GM18861 (cell line): ENCODE results near the gene B4GALT2.

Experiments used
- ATAC-seq: cut with Tn5 transposase; IDR thresholded peaks from one replicate; pipeline ENCODE4 v1.9.1; 2021; ENCODE audit not compliant: unreplicated experiment

Gene B4GALT2

DNA sequence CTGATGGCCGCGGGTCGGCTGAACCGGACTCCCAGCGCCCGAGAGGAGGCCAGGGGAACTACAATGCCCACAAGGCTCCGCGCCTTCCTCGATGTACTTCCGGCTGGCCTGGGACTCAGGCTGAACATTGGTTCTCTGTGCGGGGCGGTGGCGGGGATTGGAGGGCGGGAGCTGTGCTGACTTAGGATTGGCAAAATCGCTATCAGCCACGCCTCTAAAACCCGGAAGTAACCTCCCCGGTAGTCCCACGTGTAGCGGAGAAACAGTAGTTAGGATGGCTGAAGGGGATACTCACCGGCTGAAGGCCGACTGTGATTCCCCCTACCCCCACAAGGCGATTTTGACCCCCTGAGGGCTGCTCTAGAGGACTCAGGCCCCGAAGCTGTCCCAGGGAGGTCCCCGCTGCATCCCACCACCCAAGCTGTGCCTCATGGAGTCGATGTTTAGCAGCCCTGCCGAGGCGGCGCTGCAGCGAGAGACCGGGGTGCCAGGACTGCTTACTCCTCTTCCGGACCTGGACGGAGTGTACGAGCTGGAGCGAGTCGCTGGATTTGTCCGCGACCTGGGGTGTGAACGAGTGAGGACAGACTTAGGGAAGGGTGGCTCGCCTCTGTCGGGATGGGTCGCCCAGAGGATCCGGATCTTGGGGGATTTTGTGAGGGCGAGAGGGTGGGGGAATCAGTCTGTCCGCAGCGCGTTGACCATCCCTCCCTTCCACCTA, 9.1 kb upstream of the B4GALT2 start, which contains the start of gene DPH2:
Gene DPH2 (plus strand): TSS at position 265 of the 721 bp plus-strand sequence. CDS start 166 bp downstream, at position 431.
- peak; percentile 75 for ATAC-seq

DNA sequence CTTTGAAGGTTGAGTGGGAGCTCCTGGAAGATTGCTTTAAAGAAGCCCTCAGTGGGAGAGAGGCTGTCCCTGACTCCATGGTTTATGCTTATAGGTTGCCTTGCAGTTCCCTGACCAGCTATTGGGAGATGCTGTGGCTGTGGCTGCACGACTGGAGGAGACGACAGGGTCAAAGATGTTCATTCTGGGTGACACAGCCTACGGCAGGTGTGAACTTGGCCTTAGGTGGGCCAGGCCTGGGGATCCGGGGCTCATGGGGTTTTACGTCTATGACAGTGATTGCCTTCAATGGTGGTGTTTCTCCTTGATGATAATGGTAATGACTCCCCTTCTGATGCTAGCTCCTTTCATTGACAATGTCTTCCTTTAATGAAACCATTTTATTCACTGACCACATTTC, 8.5 kb upstream of the B4GALT2 start:
- ATAC-seq: no peak

DNA sequence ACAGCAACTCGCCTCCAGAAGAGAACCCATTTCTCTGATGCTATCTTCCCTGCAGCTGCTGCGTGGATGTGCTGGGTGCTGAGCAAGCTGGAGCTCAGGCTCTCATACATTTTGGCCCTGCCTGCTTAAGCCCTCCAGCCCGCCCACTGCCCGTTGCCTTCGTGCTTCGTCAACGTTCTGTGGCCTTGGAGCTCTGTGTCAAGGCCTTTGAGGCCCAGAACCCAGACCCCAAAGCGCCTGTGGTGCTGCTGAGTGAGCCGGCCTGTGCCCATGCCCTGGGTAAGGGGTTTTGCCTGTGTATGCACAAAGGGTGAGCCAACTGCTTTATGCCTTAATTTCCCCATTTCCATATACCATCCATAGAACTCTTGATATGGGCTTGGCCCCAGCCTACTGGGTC, 8.1 kb upstream of the B4GALT2 start:
- ATAC-seq: no peak

DNA sequence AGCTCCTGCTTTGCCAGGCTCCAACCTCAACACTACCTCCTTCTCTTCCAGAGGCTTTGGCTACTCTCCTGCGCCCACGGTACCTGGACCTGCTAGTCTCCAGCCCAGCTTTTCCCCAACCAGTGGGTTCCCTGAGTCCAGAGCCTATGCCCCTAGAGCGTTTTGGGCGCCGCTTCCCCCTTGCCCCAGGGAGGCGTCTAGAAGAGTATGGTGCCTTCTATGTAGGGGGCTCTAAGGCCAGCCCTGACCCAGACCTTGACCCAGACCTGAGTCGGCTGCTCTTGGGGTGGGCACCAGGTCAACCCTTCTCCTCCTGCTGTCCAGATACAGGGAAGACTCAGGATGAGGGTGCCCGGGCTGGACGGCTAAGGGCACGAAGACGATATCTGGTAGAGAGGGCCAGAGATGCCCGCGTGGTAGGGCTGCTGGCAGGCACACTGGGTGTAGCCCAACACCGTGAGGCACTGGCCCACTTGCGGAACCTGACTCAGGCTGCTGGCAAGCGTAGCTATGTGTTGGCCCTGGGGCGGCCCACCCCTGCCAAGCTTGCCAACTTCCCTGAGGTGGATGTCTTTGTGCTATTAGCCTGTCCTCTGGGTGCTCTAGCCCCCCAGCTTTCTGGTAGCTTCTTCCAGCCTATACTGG, 7.6 kb upstream of the B4GALT2 start:
- no peak for ATAC-seq

DNA sequence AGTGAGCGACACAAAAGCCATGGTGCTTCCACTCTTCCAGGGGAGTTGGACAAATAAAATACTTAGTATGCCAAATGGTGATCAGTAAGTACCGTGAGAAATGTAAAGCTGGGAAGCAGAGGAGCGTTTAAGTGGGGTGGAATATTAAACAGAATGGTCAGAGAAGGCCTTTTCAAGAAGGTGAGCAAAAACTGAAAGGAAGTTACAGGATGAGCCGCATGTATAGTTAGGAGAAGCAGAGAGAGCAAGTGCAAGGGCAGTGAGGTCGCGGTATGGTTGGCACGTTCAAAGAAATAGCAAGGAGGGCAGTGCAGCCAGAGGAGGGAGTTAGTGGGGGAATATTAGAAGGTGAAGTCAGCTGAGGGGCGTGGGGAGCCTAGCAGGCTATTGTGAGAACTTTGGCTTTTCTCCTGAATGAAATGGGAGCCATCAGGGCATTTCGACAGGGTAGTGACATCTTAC, 5.0 kb upstream of the B4GALT2 start:
- ATAC-seq: no peak

DNA sequence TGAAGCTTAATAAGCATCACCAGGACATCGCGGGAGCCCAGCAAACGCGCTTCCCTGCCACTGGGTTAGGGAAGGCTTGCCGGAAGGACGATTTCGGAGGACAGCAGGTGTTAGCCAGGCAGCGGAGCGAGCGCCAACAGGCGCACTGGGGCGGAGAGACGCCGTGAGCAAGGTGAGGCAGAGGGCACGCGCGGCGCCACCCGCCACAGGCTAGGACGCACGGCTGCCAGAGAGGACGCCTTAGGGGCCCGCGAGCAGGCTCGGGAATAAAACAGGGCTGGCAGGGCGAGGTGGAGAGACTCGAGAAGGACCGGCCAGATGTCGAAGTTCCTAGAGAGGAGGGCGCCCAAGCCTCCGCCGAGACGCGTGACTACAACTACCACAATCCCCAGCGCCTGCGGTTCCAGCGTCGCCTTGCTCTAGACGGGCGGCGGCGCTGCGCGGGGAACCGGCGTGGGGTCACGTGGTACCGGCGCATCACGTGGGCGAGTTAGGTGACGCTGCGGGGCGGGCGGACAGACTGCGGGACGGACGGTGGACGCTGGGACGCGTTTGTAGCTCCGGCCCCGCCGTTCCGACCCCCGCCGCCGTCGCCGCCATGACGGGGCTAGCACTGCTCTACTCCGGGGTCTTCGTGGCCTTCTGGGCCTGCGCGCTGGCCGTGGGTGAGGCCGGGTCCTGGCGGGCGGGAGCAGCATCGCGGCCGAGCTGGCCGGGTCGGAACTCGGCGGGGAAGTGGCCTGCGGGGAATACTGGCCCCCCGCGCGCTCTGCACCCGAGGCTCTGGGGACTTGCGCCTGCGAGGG, 4.4 kb upstream of the B4GALT2 start, which contains the start of gene ATP6V0B:
Gene ATP6V0B (plus strand): TSS at position 518 of the 806 bp plus-strand sequence. CDS start 81 bp downstream, at position 599.
- peak; percentile 51 for ATAC-seq

DNA sequence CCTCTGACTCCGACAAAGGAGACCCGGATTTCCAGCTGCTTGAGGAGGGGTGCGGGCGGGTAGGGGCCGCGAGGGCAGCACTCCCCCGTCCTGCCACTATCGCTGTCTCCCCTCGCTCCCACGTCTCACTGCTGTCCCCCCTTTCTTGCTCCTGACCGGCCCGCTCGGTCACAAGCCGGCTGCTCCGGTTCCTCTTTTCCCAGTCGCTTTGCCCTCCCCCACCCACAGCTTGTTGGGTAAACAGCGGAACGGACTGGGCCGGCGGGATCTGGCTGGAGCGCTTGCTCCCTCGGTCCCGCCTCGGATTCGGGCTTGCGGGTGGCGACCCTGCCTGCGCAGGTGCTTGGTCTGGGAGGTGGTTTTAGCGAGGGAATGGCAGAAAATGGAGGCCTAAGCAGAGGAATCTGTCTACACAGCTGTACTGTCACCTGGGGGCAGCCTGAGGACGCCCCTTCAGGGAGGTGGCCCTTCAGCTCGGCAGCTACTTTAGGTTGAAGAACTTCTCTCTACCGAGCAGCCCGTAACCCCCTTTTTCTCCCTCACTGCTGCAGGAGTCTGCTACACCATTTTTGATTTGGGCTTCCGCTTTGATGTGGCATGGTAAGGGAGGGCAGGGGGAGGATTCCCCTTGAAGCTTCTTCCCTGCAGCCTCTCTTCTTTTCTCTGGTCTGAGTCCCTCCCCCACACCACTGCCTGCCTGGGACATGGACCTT, 3.6 kb upstream of the B4GALT2 start:
- ATAC-seq: no peak

DNA sequence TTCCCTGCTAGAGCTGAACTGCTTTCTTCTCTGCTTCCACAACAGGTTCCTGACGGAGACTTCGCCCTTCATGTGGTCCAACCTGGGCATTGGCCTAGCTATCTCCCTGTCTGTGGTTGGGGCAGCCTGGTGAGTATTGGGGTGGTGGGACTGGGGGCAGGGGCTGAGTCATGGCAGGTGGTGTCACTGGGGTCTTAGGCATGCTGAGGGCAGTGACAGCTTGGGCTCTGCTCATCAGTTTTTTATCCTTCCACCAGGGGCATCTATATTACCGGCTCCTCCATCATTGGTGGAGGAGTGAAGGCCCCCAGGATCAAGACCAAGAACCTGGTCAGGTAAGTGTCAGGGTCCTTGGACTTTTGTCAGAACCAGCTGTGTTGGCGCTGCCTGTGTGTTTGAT, 3.0 kb upstream of the B4GALT2 start:
- ATAC-seq: no peak

DNA sequence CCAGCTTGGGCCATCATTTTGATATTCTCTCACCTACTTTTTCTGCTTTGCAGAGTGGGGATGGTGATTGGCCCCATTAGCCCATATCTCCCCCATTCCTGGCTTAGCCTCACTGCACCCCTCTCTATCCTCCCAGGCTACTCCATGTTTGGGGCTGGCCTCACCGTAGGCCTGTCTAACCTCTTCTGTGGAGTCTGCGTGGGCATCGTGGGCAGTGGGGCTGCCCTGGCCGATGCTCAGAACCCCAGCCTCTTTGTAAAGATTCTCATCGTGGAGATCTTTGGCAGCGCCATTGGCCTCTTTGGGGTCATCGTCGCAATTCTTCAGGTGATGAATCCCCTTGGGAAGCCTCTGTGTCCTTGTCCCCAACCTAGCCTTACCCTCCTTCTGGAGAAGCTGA, 2.1 kb upstream of the B4GALT2 start:
- no peak for ATAC-seq

DNA sequence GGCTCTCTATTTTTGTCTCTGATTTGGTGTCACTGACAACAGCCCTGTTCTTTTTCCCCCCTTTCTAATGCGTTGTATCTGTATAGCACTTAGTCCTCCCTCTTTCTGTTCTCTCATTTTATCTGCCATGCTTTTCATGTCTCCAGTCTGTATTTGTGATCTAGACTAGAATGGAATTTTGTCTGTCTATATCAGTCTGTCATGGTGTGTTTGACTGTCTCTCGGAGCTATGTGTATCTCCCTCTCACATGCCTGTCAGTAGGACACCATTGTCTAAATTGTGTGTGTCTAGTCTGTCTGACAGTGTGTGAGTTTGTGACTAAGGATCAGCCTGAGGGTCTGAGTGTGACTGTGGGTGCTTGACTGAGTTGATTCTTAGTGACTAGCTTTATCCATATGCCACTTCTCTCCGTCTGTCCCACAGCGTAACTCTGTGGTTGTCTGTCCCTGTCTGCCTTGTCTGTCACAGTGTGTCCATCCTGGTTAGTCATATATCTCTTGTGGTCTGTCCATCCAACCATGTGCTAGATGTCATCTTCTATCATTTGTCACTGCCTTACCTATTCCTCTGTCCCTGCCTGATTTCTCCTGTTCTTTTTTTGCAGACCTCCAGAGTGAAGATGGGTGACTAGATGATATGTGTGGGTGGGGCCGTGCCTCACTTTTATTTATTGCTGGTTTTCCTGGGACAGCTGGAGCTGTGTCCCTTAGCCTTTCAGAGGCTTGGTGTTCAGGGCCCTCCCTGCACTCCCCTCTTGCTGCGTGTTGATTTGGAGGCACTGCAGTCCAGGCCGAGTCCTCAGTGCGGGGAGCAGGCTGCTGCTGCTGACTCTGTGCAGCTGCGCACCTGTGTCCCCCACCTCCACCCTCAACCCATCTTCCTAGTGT, 1.4 kb upstream of the B4GALT2 start:
- no peak for ATAC-seq

DNA sequence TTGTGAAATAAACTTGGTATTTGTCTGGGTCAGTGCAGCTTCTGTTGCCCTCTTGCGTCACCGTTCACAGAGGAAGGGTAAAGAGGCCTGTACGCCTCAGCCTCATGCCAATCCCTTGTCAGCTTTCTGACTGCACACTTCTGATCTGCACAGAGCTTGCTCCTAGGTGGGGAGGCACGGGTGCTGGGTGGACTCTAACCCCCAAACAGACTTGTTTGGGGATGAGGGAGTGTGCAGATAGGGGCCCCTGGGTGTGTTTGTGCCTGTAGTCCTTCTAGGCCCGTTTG, 803 bp upstream of the B4GALT2 start:
- ATAC-seq: no peak

DNA sequence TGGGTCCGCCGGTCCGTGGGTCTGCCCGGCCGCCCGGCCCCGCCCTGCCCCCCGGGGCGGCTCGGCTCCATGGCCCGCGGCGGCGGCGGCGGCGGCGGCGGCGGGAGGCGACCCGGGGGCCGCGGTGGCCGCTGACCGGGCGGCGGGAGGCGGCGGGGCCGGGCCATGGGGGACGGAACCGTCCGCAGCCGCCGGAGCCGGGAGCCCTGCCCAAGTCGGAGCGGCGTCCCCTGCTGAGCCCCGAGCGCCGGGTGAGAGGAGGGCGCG, 184 bp downstream of the B4GALT2 start:
- no peak for ATAC-seq

DNA sequence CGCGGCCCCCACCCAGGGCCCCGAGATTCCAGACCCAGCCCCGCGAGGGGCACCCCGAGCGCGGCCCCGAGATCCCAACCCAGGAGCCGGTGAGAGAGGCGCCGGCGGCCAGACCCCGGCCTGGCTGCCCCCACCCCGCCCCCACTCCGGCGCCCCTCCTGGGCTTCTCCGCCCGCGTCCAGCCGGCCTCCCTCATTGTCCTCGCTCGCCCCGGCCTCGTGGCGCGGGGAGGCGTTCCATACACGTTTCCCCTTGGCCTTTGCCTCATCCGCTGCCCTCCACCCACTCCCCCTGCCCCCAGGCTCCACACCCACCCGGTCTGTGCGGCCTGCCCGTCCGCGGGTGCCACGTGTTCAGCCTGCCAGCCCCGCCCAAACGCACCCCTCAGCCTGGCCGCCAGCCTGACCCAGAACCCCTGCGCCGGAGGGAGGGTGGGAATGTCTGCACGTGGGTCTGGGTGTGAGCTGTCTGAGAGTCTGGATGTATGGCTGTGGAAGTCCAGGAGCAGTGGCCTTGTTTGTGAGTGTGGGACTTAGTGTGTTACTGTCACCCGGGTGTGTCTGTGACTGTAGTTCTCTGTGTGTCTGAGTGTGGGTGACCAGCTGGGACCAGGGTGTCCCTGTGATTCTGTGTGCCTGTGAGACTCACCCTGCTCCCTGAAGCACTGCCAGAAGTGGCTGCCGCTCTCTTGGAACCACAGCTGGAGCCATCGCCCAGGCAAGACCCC, 681 bp downstream of the B4GALT2 start:
- no peak for ATAC-seq

DNA sequence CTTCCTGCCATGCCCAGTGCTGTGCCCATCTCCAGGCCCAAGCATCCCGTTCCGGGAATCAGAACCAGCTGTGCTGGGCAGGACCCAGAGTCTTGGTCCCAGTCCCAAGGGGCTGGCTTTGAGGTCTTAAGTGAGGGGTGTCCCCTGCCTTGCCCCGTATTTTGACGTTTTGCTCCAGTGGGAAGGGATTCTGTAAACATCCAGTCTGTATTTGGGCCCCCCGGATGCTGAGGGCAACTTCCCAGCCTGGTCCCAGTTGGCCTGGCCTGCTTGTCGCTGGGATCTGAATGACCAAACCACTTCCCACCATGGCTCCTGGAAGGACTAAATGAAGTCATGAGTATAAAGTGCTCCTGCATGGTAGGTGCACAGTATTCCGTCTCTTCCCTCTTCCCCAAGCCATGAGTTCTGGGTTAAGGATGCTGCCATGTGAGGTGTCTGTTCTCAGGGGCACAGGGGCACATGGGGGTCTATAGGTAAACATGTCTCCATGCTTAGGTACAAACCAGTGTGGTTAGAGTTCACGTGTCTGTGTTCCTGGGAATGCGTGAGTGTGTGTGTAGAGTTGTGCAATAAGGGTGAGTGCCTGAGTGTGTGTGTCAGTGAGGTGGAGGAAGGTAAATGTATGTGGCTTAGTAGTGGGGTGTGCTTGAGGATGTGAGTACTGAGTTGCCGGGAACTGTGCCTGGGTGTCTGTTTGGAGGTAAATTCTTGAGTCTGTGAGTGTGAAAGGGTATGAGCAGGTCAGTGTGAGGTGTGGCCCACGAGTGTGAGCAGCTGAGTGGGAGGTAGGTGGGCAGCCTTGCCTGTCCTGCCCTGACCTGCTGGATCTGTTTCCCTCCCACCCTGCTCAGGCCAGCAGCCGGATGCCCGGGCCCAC, 1.5 kb downstream of the B4GALT2 start:
- ATAC-seq: no peak

DNA sequence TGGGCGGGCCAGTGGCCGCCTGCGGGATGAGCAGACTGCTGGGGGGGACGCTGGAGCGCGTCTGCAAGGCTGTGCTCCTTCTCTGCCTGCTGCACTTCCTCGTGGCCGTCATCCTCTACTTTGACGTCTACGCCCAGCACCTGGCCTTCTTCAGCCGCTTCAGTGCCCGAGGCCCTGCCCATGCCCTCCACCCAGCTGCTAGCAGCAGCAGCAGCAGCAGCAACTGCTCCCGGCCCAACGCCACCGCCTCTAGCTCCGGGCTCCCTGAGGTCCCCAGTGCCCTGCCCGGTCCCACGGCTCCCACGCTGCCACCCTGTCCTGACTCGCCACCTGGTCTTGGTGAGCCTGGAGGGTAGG, 2.1 kb downstream of the B4GALT2 start:
- ATAC-seq: no peak

DNA sequence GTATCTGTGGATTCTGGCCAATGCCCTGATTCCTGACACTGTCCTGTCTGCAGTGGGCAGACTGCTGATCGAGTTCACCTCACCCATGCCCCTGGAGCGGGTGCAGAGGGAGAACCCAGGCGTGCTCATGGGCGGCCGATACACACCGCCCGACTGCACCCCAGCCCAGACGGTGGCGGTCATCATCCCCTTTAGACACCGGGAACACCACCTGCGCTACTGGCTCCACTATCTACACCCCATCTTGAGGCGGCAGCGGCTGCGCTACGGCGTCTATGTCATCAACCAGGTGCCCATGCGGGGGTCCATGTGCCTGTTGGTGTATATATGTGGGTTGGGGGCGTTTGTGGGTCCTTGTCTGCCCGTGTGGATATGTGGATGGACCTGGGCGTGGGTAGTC, 2.6 kb downstream of the B4GALT2 start:
- ATAC-seq: no peak

DNA sequence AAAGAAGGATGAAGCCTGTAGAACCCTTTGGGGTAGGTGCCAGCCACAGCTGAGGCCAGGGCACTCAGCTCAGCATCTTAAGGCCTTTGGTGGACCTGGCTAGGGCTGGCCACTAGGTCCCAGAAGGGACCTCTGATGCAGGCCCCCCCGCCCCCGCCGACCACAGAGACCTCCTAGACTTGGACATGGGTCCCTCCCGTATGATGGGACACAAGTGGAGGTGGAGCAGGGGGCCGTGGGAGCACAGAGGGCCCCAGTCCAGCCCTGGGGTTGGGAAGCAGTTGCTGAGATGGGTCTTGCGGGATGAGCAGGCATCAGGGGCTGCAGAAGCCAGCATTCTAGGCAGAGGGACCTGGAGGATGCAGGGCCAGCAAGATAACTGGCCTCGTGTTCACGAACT, 3.2 kb downstream of the B4GALT2 start:
- no peak for ATAC-seq

DNA sequence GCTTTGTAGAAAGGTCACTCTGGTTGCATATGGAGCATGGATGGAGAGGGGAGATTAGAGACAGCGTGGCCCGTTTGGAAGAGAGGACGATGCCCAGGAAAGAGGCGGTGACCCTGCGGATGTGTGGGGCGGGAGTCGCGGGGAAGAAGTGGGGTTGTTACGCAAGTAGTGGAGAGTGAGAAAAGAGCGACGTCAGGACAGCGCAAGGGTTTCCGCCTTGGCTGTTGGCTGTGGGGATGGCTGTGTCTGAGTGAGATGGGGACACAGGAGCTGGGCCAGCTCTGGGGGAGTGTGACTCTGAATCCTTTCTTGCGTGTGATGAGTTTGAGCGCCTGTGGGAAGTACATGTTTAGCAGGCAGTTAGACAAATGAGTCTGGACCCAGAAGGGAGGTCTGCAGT, 3.8 kb downstream of the B4GALT2 start:
- no peak for ATAC-seq
